ENCODE measurements around the gene MUC20.

MUC20 gene

GRCh38 chr3:195754141-195754540, 33.4 kb downstream of the MUC20 start:
- in situ Hi-C loops (cut with MboI; ENCODE audit: low sequenced_read_pairs): no loop called here
- H3K9me3 ChIP-seq: no peaks in the 10 kb centered on the region
- H3K36me3 ChIP-seq (replicated peaks): no peaks in the 10 kb centered on the region
- H3K27me3 ChIP-seq (ENCODE audit: low read depth): peaks cover 10% of the 10 kb centered on the region
- no peak overlapping the region for H3K4me3 ChIP-seq
- DNase-seq (ENCODE audit: low spot score in 2 of 2): no peak
- no peaks in the 10 kb centered on the region for H3K4me1 ChIP-seq

- no peak for DNase-seq (ENCODE audit: low spot score in 2 of 2)
- Histone ChIP-seq H3K27me3 (ENCODE audit: low read depth) (peaks cover 10% of the 10 kb centered on the region), H3K36me3 (replicated peaks) (no peaks in the 10 kb centered on the region), H3K4me3 (no peak overlapping the region), H3K9me3 (no peaks in the 10 kb centered on the region), H3K4me1 (no peaks in the 10 kb centered on the region)
- in situ Hi-C loops (cut with MboI; ENCODE audit: low sequenced_read_pairs): no loop called here
These were observed 34.1 kb downstream of the MUC20 start for GRCh38 chr3:195754906-195755305.

GRCh38 chr3:195755391-195755790, 34.6 kb downstream of the MUC20 start:
- in situ Hi-C loops (cut with MboI; ENCODE audit: low sequenced_read_pairs): no loop called here
- Histone ChIP-seq H3K9me3 (no peaks in the 10 kb centered on the region), H3K4me3 (no peak overlapping the region), H3K4me1 (no peaks in the 10 kb centered on the region), H3K36me3 (replicated peaks) (no peaks in the 10 kb centered on the region), H3K27me3 (ENCODE audit: low read depth) (peaks cover 10% of the 10 kb centered on the region)
- no peak for DNase-seq (ENCODE audit: low spot score in 2 of 2)

GRCh38 chr3:195755791-195756676, 35.3 kb downstream of the MUC20 start:
- Histone ChIP-seq H3K4me3 (no peak overlapping the region), H3K27me3 (ENCODE audit: low read depth) (peaks cover 10% of the 10 kb centered on the region), H3K4me1 (no peaks in the 10 kb centered on the region), H3K36me3 (replicated peaks) (no peaks in the 10 kb centered on the region), H3K9me3 (no peaks in the 10 kb centered on the region)
- DNase-seq (ENCODE audit: low spot score in 2 of 2): no peak
- in situ Hi-C loops (cut with MboI; ENCODE audit: low sequenced_read_pairs): no loop called here

GRCh38 chr3:195757438-195757770, 36.6 kb downstream of the MUC20 start:
- H3K4me3 ChIP-seq: no peak overlapping the region

GRCh38 chr3:195757827-195758226, 37.0 kb downstream of the MUC20 start:
- no peak for DNase-seq (ENCODE audit: low spot score in 2 of 2)
- Histone ChIP-seq H3K4me1 (no peaks in the 10 kb centered on the region), H3K9me3 (no peaks in the 10 kb centered on the region), H3K4me3 (no peak overlapping the region), H3K36me3 (replicated peaks) (no peaks in the 10 kb centered on the region), H3K27me3 (ENCODE audit: low read depth) (peaks cover 12% of the 10 kb centered on the region)
- in situ Hi-C loops (cut with MboI; ENCODE audit: low sequenced_read_pairs): no loop called here

More at GRCh38 chr3:195757438-195757770, 36.6 kb downstream of the MUC20 start:
- no peaks in the 10 kb centered on the region for H3K9me3 ChIP-seq
- H3K4me1 ChIP-seq: no peaks in the 10 kb centered on the region
- in situ Hi-C loops (cut with MboI; ENCODE audit: low sequenced_read_pairs): no loop called here
- peaks cover 12% of the 10 kb centered on the region for H3K27me3 ChIP-seq (ENCODE audit: low read depth)
- DNase-seq (ENCODE audit: low spot score in 2 of 2): no peak
- H3K36me3 ChIP-seq (replicated peaks): no peaks in the 10 kb centered on the region

GRCh38 chr3:195758721-195759353, 38.1 kb downstream of the MUC20 start:
- H3K36me3 ChIP-seq (replicated peaks): no peaks in the 10 kb centered on the region
- H3K4me3 ChIP-seq: no peak overlapping the region
- H3K9me3 ChIP-seq: no peaks in the 10 kb centered on the region
- no peak for DNase-seq (ENCODE audit: low spot score in 2 of 2)
- H3K4me1 ChIP-seq: no peaks in the 10 kb centered on the region
- H3K27me3 ChIP-seq (ENCODE audit: low read depth): peaks cover 12% of the 10 kb centered on the region
- in situ Hi-C loops (cut with MboI; ENCODE audit: low sequenced_read_pairs): no loop called here

- DNase-seq (ENCODE audit: low spot score in 2 of 2): no peak
- Histone ChIP-seq H3K4me3 (no peak overlapping the region), H3K27me3 (ENCODE audit: low read depth) (peaks cover 12% of the 10 kb centered on the region), H3K9me3 (no peaks in the 10 kb centered on the region), H3K36me3 (replicated peaks) (no peaks in the 10 kb centered on the region), H3K4me1 (no peaks in the 10 kb centered on the region)
- in situ Hi-C loops (cut with MboI; ENCODE audit: low sequenced_read_pairs): no loop called here
These were observed 39.8 kb downstream of the MUC20 start for GRCh38 chr3:195760345-195761122.

- H3K9me3 ChIP-seq: no peaks in the 10 kb centered on the region
- DNase-seq (ENCODE audit: low spot score in 2 of 2): no peak
- no peak overlapping the region for H3K4me3 ChIP-seq
- H3K36me3 ChIP-seq (replicated peaks): no peaks in the 10 kb centered on the region
- no peaks in the 10 kb centered on the region for H3K4me1 ChIP-seq
- peaks cover 9% of the 10 kb centered on the region for H3K27me3 ChIP-seq (ENCODE audit: low read depth)
- in situ Hi-C loops (cut with MboI; ENCODE audit: low sequenced_read_pairs): no loop called here
These were observed 40.4 kb downstream of the MUC20 start for GRCh38 chr3:195761123-195761566.

- Histone ChIP-seq H3K4me3 (no peak overlapping the region), H3K27me3 (ENCODE audit: low read depth) (peaks cover 9% of the 10 kb centered on the region), H3K4me1 (no peaks in the 10 kb centered on the region), H3K9me3 (no peaks in the 10 kb centered on the region), H3K36me3 (replicated peaks) (no peaks in the 10 kb centered on the region)
- no peak for DNase-seq (ENCODE audit: low spot score in 2 of 2)
- in situ Hi-C loops (cut with MboI; ENCODE audit: low sequenced_read_pairs): no loop called here
These were observed 40.9 kb downstream of the MUC20 start for GRCh38 chr3:195761567-195762248.

GRCh38 chr3:195762249-195762585, 41.4 kb downstream of the MUC20 start:
- no peak overlapping the region for H3K4me3 ChIP-seq
- H3K27me3 ChIP-seq (ENCODE audit: low read depth): peaks cover 9% of the 10 kb centered on the region
- no peak for DNase-seq (ENCODE audit: low spot score in 2 of 2)
- H3K4me1 ChIP-seq: no peaks in the 10 kb centered on the region
- no peaks in the 10 kb centered on the region for H3K9me3 ChIP-seq
- in situ Hi-C loops (cut with MboI; ENCODE audit: low sequenced_read_pairs): no loop called here
- H3K36me3 ChIP-seq (replicated peaks): no peaks in the 10 kb centered on the region

- in situ Hi-C loops (cut with MboI; ENCODE audit: low sequenced_read_pairs): no loop called here
- Histone ChIP-seq H3K4me3 (no peak overlapping the region), H3K36me3 (replicated peaks) (no peaks in the 10 kb centered on the region), H3K27me3 (ENCODE audit: low read depth) (peaks cover 6% of the 10 kb centered on the region), H3K9me3 (no peaks in the 10 kb centered on the region), H3K4me1 (no peaks in the 10 kb centered on the region)
- DNase-seq (ENCODE audit: low spot score in 2 of 2): no peak
These were observed 41.8 kb downstream of the MUC20 start for GRCh38 chr3:195762611-195763010.

GRCh38 chr3:195763076-195763830, 42.5 kb downstream of the MUC20 start:
- Histone ChIP-seq H3K36me3 (replicated peaks) (no peaks in the 10 kb centered on the region), H3K9me3 (no peaks in the 10 kb centered on the region), H3K4me1 (no peaks in the 10 kb centered on the region), H3K4me3 (no peak overlapping the region), H3K27me3 (ENCODE audit: low read depth) (peaks cover 2% of the 10 kb centered on the region)
- DNase-seq (ENCODE audit: low spot score in 2 of 2): no peak
- in situ Hi-C loops (cut with MboI; ENCODE audit: low sequenced_read_pairs): no loop called here
